Peyer's patch (tissue), 4 donors: Measurements from ENCODE around the gene DSCAML1. TPM values are rescaled to one million over a fixed set of nuclear protein-coding genes. Genes with fewer than 3 reads are reported as not detected.

Experiments used
- DNase-seq, 3 donors: peaks; one replicate each; pipeline ENCODE4 v3.0.0-alpha.2; 2017 to 2019
- H3K27ac ChIP-seq, 4 donors: fragments of 200-600 bp; sonication (generic); one replicate each; pipeline ENCODE4 v1.5.1; 2016 to 2019
- H3K27me3 ChIP-seq, 2 donors: fragments of 200-600 bp; sonication (generic); one replicate each; pipeline ENCODE4 v1.5.1; 2019
- H3K36me3 ChIP-seq, 3 donors: fragments of 200-600 bp; sonication (generic); one replicate each; pipeline ENCODE4 v1.5.1; 2016 to 2019
- H3K4me1 ChIP-seq, 4 donors: fragments of 200-600 bp; sonication (generic); one replicate each; pipeline ENCODE4 v1.5.1; 2016 to 2019
- H3K4me3 ChIP-seq, 4 donors: fragments of 200-600 bp; sonication (generic); 1 replicate in 3 of 4; 2 replicates in 1 of 4; pipeline ENCODE4 v1.5.1; 2016 to 2019; ENCODE audit warnings: mild to moderate bottlenecking in 1 of 4
- H3K9me3 ChIP-seq, 4 donors: fragments of 200-600 bp; sonication (generic); one replicate each; pipeline ENCODE4 v1.5.1; 2016 to 2019; ENCODE audit warnings: mild to moderate bottlenecking in 1 of 4
- POLR2A ChIP-seq, 2 donors: fragments of 450-650 bp; IDR thresholded peaks; one replicate each; pipeline ENCODE4 v1.5.1; 2017; ENCODE audit warnings: antibody characterized with exemption in 2 of 2, mild to moderate bottlenecking in 2 of 2, moderate library complexity in 2 of 2
- total RNA-seq, 4 donors: library from RNA; depleted of rRNA; stranded (reverse); fragments of >200 nt; gene quantifications; one replicate each; pipeline ENCODE4 v1.1.0, GENCODE V29; 2016
- TF ChIP-seq, protein P1 (sequence below), 6 experiments: fragments of 450-650 bp in 4 of 6; fragments of 200-600 bp in 2 of 6; sonication (generic) in 1 of 6; IDR thresholded peaks; one replicate each; pipeline ENCODE4 v1.5.1; 2017 to 2019; ENCODE audit warnings: antibody characterized with exemption in 6 of 6, mild to moderate bottlenecking in 3 of 6, moderate library complexity in 1 of 6

The DSCAML1 gene
- total RNA-seq, 4 donors from 2014 or later = 0.18 to 5.8 (median 2.9) TPM

DNA sequence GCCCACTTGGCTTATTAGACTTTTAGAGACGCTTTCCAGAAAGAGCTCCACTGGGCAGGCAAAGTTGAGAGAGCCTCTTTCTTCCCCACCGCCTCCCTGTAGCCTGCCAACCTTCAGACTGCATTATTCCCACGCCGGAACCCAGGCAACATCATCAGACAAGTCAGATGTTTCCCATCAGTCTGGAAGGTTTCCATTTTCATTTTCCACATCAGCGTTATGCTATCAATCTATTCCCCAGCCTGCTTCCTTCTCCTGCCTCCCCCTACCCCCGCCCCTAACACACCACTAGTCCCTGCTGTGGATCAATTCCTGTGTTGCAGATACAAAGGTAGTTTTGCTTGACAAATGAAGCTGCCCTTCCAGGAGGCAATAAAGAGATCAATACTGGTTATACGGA is 184.8 kb downstream of the DSCAML1 start:
- DNase-seq = no peak
- TF ChIP-seq, protein P1, sequence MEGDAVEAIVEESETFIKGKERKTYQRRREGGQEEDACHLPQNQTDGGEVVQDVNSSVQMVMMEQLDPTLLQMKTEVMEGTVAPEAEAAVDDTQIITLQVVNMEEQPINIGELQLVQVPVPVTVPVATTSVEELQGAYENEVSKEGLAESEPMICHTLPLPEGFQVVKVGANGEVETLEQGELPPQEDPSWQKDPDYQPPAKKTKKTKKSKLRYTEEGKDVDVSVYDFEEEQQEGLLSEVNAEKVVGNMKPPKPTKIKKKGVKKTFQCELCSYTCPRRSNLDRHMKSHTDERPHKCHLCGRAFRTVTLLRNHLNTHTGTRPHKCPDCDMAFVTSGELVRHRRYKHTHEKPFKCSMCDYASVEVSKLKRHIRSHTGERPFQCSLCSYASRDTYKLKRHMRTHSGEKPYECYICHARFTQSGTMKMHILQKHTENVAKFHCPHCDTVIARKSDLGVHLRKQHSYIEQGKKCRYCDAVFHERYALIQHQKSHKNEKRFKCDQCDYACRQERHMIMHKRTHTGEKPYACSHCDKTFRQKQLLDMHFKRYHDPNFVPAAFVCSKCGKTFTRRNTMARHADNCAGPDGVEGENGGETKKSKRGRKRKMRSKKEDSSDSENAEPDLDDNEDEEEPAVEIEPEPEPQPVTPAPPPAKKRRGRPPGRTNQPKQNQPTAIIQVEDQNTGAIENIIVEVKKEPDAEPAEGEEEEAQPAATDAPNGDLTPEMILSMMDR (IDR thresholded peaks at IDR 0.05) = no peak
- TF ChIP-seq POLR2A (IDR thresholded peaks at IDR 0.05) = no peak
- no peaks in the 10 kb centered on the region for H3K36me3 ChIP-seq
- H3K9me3 ChIP-seq = no peaks in the 10 kb centered on the region
- no peak overlapping the region for H3K4me3 ChIP-seq
- no peaks in the 10 kb centered on the region for H3K4me1 ChIP-seq
- H3K27me3 ChIP-seq = no peaks in the 10 kb centered on the region
- no peak overlapping the region for H3K27ac ChIP-seq

DNA sequence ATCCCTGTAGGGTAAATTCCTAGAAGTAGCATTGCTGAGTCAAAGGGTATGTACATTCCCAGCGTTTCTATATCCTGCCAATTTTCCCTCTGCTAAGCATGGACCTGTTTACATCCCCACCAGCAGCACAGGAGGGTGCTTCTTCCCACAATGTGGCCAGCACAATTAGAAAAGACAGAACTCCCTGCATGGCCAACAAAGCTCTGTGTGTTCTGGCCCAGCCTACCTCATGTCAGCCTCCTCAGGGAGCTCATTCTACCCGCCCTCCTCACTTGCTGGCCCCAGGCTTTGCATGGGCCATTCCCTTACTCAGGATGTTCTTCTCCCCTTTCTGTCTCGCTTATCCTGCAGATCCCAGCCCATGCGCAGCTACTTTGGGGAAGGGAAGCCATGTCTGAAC is 186.1 kb downstream of the DSCAML1 start:
- H3K4me3 ChIP-seq = no peak overlapping the region
- TF ChIP-seq, protein P1 (IDR thresholded peaks at IDR 0.05) = no peak
- TF ChIP-seq POLR2A (IDR thresholded peaks at IDR 0.05) = no peak
- no peaks in the 10 kb centered on the region for H3K27me3 ChIP-seq
- no peak for DNase-seq
- no peaks in the 10 kb centered on the region for H3K4me1 ChIP-seq
- H3K27ac ChIP-seq = no peak overlapping the region
- H3K36me3 ChIP-seq = no peaks in the 10 kb centered on the region
- H3K9me3 ChIP-seq = no peaks in the 10 kb centered on the region

DNA sequence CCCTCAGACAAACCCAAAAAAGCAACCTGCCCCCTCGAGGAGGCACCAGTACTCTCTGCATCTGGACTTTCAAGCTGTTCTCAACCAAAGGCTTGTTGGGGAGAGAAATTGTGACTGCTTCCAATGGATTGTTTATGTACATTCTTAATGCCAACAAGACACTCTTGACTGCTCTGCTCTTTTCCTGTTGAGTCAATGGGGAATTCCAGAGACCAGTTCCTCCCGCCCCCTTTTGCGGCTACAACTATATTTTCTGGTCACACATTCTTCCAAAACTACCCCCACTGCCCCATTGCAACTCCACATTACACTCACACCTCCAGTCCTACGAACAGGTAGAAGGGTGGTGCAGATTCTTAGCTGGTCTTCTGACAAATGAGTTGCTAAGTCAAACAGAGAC is 187.0 kb downstream of the DSCAML1 start:
- H3K4me3 ChIP-seq = no peak overlapping the region
- H3K27me3 ChIP-seq = no peaks in the 10 kb centered on the region
- H3K4me1 ChIP-seq = no peaks in the 10 kb centered on the region
- DNase-seq = peak in 1 of 3 donors; percentile 17
- H3K27ac ChIP-seq = no peak overlapping the region
- H3K36me3 ChIP-seq = no peaks in the 10 kb centered on the region
- H3K9me3 ChIP-seq = no peaks in the 10 kb centered on the region
- no peak for TF ChIP-seq POLR2A (IDR thresholded peaks at IDR 0.05)
- TF ChIP-seq, protein P1 (IDR thresholded peaks at IDR 0.05) = no peak

DNA sequence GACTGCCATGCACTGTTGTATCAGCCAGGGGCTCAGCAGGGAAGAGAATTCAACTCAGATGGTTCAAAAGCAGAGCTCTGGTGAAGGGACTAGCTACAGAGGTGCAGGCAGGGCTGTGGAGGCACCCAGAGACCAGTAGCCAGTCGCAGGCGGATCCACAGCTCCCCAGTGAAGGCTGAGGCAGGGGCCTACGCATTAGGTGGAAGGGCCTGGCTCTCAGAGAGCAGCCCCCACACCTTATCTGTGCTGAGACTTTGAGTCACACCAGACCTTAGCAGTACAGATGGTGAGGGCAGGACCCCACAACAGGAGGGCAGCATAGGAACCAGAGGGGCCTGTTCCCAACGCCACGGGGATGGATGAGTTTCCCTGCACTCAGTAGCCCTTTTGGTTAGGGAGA is 189.6 kb downstream of the DSCAML1 start:
- DNase-seq = no peak
- TF ChIP-seq, protein P1 (IDR thresholded peaks at IDR 0.05) = no peak
- TF ChIP-seq POLR2A (IDR thresholded peaks at IDR 0.05) = no peak
- no peaks in the 10 kb centered on the region for H3K36me3 ChIP-seq
- no peaks in the 10 kb centered on the region for H3K4me1 ChIP-seq
- no peaks in the 10 kb centered on the region for H3K27me3 ChIP-seq
- H3K9me3 ChIP-seq = no peaks in the 10 kb centered on the region
- no peak overlapping the region for H3K4me3 ChIP-seq
- no peak overlapping the region for H3K27ac ChIP-seq

DNA sequence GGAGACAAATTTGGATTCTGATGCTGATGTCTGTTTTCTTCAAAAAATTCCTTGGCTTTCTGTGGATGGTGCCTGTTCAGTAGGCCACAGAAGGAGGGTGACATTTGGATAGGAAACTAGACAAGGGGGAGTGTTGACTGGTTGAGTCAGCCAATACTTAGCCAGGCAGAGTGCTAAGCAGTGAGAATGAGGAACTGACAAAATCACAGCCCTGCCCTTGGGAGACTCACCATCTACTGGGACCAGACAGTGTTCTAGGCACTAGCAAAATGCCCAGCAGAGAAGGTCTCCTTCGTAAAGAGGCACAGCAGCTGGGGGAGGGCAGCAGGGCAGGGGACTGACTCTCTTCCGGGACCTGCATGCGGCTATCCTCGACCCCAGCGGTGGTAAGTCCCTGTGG is 190.2 kb downstream of the DSCAML1 start:
- TF ChIP-seq, protein P1 (IDR thresholded peaks at IDR 0.05) = no peak
- TF ChIP-seq POLR2A (IDR thresholded peaks at IDR 0.05) = no peak
- no peak overlapping the region for H3K27ac ChIP-seq
- no peaks in the 10 kb centered on the region for H3K27me3 ChIP-seq
- no peaks in the 10 kb centered on the region for H3K4me1 ChIP-seq
- no peak for DNase-seq
- no peak overlapping the region for H3K4me3 ChIP-seq
- H3K9me3 ChIP-seq = no peaks in the 10 kb centered on the region
- no peaks in the 10 kb centered on the region for H3K36me3 ChIP-seq

DNA sequence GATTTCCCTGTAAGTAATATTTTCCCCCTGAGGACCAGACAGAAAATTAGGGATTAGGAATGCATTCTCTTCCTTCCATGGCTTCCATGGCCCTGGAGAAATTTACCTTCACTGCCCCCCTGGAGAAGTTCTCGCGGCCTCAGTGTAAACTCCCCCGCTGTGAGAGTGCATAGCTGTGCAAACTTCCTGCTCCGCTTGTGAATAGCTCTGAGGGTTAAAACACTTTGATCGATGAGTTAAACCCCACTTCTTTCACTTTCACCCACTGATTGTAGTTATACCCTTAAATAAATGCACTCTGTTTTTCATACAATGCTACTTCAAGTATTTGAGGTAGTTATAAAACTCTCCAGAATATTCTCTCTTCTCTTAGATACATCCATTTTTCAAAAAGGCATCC is 190.8 kb downstream of the DSCAML1 start:
- Histone ChIP-seq H3K27me3 (no peaks in the 10 kb centered on the region), H3K4me3 (no peak overlapping the region), H3K36me3 (no peaks in the 10 kb centered on the region), H3K4me1 (no peaks in the 10 kb centered on the region), H3K27ac (no peak overlapping the region), H3K9me3 (no peaks in the 10 kb centered on the region)
- no peak for TF ChIP-seq POLR2A (IDR thresholded peaks at IDR 0.05)
- TF ChIP-seq, protein P1 (IDR thresholded peaks at IDR 0.05) = no peak
- DNase-seq = no peak
